HepG2 (cell line): ENCODE results near the gene C4BPA. TPM values are rescaled to one million over a fixed set of nuclear protein-coding genes. Genes with fewer than 3 reads are reported as not detected.

Experiments used
- AGO2 ChIP-seq: fragments of 200-400 bp; formaldehyde crosslinking; optimal IDR thresholded peaks from 2 replicates; pipeline ENCODE3; 2017; ENCODE audit warnings: mild to moderate bottlenecking, low read depth, low read length, moderate library complexity
- BRD4 ChIP-seq: sonication (generic); formaldehyde crosslinking; IDR thresholded peaks from 2 replicates; pipeline ENCODE4 v1.4.0; 2020; ENCODE audit warnings: missing genetic modification reagents
- CEBPG ChIP-seq: IDR thresholded peaks from 2 replicates; pipeline ENCODE4 v1.6.1; 2016
- FOSL2 ChIP-seq: sonication (generic); formaldehyde crosslinking; IDR thresholded peaks from 2 replicates; pipeline ENCODE4 v1.4.0; 2020; ENCODE audit warnings: missing genetic modification reagents
- FOXP4 ChIP-seq: sonication (generic); formaldehyde crosslinking; IDR thresholded peaks from 2 replicates; pipeline ENCODE4 v1.4.0; 2020; ENCODE audit warnings: missing genetic modification reagents
- HMGXB4 ChIP-seq, 2 experiments: sonication (generic) in 1 of 2; formaldehyde crosslinking in 1 of 2; IDR thresholded peaks; 2 replicates each; pipeline versions ENCODE4 v1.4.0 to v1.6.1; 2018 to 2020; ENCODE audit warnings: missing genetic modification reagents in 2 of 2, borderline replicate concordance in 1 of 2, low read depth in 1 of 2, mild to moderate bottlenecking in 1 of 2, missing biosample characterization in 1 of 2
- MEIS1 ChIP-seq: sonication (generic); formaldehyde crosslinking; IDR thresholded peaks from 2 replicates; pipeline ENCODE4 v1.9.0; 2021; ENCODE audit warnings: mild to moderate bottlenecking, missing genetic modification reagents, moderate library complexity, borderline replicate concordance
- MXI1 ChIP-seq: IDR thresholded peaks from 3 replicates; pipeline ENCODE4 v1.6.1; 2012; ENCODE audit warnings: low read depth, low read length, inconsistent platforms, borderline replicate concordance
- MYC ChIP-seq: sonication (generic); formaldehyde crosslinking; IDR thresholded peaks from 2 replicates; pipeline ENCODE4 v1.9.0; 2021; ENCODE audit warnings: missing genetic modification reagents, borderline replicate concordance
- NCOA1 ChIP-seq: sonication (generic); formaldehyde crosslinking; IDR thresholded peaks from 2 replicates; pipeline ENCODE4 v1.9.0; 2021; ENCODE audit warnings: missing genetic modification reagents
- PCBP2 ChIP-seq: fragments of 200-400 bp; formaldehyde crosslinking; optimal IDR thresholded peaks from 2 replicates; pipeline ENCODE3; 2018; ENCODE audit warnings: low read length, low read depth; ENCODE audit not compliant: poor library complexity, severe bottlenecking
- RBFOX2 ChIP-seq: fragments of 200-400 bp; formaldehyde crosslinking; IDR thresholded peaks from 2 replicates; pipeline ENCODE4 v1.6.1; 2017; ENCODE audit warnings: low read depth, mild to moderate bottlenecking, low read length
- SMAD1 ChIP-seq: sonication (generic); formaldehyde crosslinking; IDR thresholded peaks from 2 replicates; pipeline ENCODE4 v1.4.0; 2020; ENCODE audit warnings: missing genetic modification reagents, low read depth, mild to moderate bottlenecking, borderline replicate concordance
- SNAPC5 ChIP-seq: sonication (generic); formaldehyde crosslinking; IDR thresholded peaks from 2 replicates; pipeline ENCODE4 v1.8.1; 2023; ENCODE audit warnings: mild to moderate bottlenecking, missing genetic modification reagents, borderline replicate concordance
- TAF1 ChIP-seq: sonication (generic); formaldehyde crosslinking; IDR thresholded peaks from 2 replicates; pipeline ENCODE4 v1.4.0; 2020; ENCODE audit warnings: missing genetic modification reagents
- TFDP2 ChIP-seq: sonication (generic); formaldehyde crosslinking; IDR thresholded peaks from 2 replicates; pipeline ENCODE4 v1.4.0; 2020; ENCODE audit warnings: missing genetic modification reagents
- U2AF1 ChIP-seq: fragments of 200-400 bp; formaldehyde crosslinking; optimal IDR thresholded peaks from 2 replicates; pipeline ENCODE3; 2017; ENCODE audit warnings: mild to moderate bottlenecking, low read depth, low read length
- ZGPAT ChIP-seq: IDR thresholded peaks from 2 replicates; pipeline ENCODE4 v1.6.1; 2016; ENCODE audit warnings: mild to moderate bottlenecking
- ZNF24 ChIP-seq: fragments of 450-650 bp; IDR thresholded peaks from 2 replicates; pipeline ENCODE4 v1.6.1; 2017; ENCODE audit warnings: antibody characterized with exemption, mild to moderate bottlenecking
- ZNF317 ChIP-seq: sonication (generic); formaldehyde crosslinking; IDR thresholded peaks from 2 replicates; pipeline ENCODE4 v1.5.0; 2020; ENCODE audit warnings: mild to moderate bottlenecking, missing genetic modification reagents
- ZNF329 ChIP-seq: sonication (generic); formaldehyde crosslinking; IDR thresholded peaks from 2 replicates; pipeline ENCODE4 v1.9.0; 2021; ENCODE audit warnings: low read depth, mild to moderate bottlenecking, missing genetic modification reagents
- ZNF580 ChIP-seq: IDR thresholded peaks from 2 replicates; pipeline ENCODE4 v1.6.1; 2016; ENCODE audit warnings: low read depth, borderline replicate concordance
- ZNF747 ChIP-seq: sonication (generic); formaldehyde crosslinking; IDR thresholded peaks from 2 replicates; pipeline ENCODE4 v1.8.1; 2023; ENCODE audit warnings: missing genetic modification reagents, mild to moderate bottlenecking, borderline replicate concordance
- ZNF883 ChIP-seq: sonication (generic); formaldehyde crosslinking; IDR thresholded peaks from 2 replicates; pipeline ENCODE4 v1.5.1; 2020; ENCODE audit warnings: mild to moderate bottlenecking, missing genetic modification reagents; ENCODE audit errors: not compliant biosample characterization
- polyA plus RNA-seq, 8 experiments: library from polyadenylated mRNA; depleted of rRNA in 3 of 8; stranded (reverse) in 7 of 8; unstranded in 1 of 8; fragments of >200 nt; fragmentation: Illumina TruSeq in 4 of 8; extraction: Trizol in 4 of 8; gene quantifications; 2 replicates each; pipeline versions ENCODE4 v1.2.1 to v1.2.3, GENCODE V29; 2011 to 2016; ENCODE audit warnings: low read depth in 4 of 8, missing spikeins in 1 of 8, mixed read lengths in 1 of 8; ENCODE audit not compliant: insufficient read depth in 1 of 8
- total RNA-seq, 5 experiments: library from RNA; depleted of rRNA; stranded (reverse); fragments of >200 nt; fragmentation: Illumina TruSeq; extraction: Trizol; gene quantifications; 2 replicates each; pipeline ENCODE4 v1.2.3, GENCODE V29; 2016; ENCODE audit warnings: low read depth in 1 of 5

C4BPA gene
- total and polyA plus RNA-seq, 2 of the 13 experiments (the other 11 are each of a cell fraction or from before 2014, with no cell fraction given), result 32.1 to 60.1 TPM

- TF ChIP-seq HMGXB4 (CRISPR knock-in tag; IDR thresholded peaks at IDR 0.05; ENCODE audit: borderline replicate concordance in 1 of 2, low read depth in 1 of 2), result 0 out of 4 replicates have a peak, but pooled peaks have one; percentile 12 to 40
- TF ChIP-seq RBFOX2, result no peak
- TF ChIP-seq FOSL2 (CRISPR knock-in tag), result 0 out of 2 replicates have a peak, but pooled peaks have one; percentile 15
- TF ChIP-seq ZNF580, result peak; percentile 56; the same call in 1 of the 2 replicates
- 0 out of 2 replicates have a peak, but pooled peaks have one; percentile 4 for TF ChIP-seq MEIS1
- no peak for TF ChIP-seq TAF1 (CRISPR knock-in tag)
- TF ChIP-seq ZNF747 (CRISPR knock-in tag), result no peak
- peak; percentile 71; the same call in 1 of the 2 replicates for TF ChIP-seq ZGPAT
- peak; percentile 31; the same call in 1 of the 2 replicates for TF ChIP-seq TFDP2
- TF ChIP-seq AGO2, result no peak
- no peak for TF ChIP-seq SMAD1 (CRISPR knock-in tag)
- TF ChIP-seq ZNF317 (CRISPR knock-in tag), result 0 out of 2 replicates have a peak, but pooled peaks have one; percentile 38
- peak; percentile 95 for TF ChIP-seq CEBPG (CRISPR knock-in tag)
- TF ChIP-seq PCBP2, result no peak
- TF ChIP-seq ZNF329 (CRISPR knock-in tag), result no peak
- TF ChIP-seq MXI1, result peak; percentile 18; the same call in 1 of the 3 replicates
- TF ChIP-seq BRD4 (CRISPR knock-in tag), result no peak
- no peak for TF ChIP-seq U2AF1
- no peak for TF ChIP-seq SNAPC5 (CRISPR knock-in tag)
- peak; percentile 66; the same call in 1 of the 2 replicates for TF ChIP-seq FOXP4 (CRISPR knock-in tag)
- TF ChIP-seq ZNF24, result no peak
- no peak for TF ChIP-seq ZNF883 (CRISPR knock-in tag)
- no peak for TF ChIP-seq MYC (CRISPR knock-in tag)
- TF ChIP-seq NCOA1 (CRISPR knock-in tag), result no peak
Measured at GRCh38 chr1:207103892-207104373, at the start of gene C4BPA (continued).
